ENCODE results near the gene ABCA12. TPM values are rescaled to one million over a fixed set of nuclear protein-coding genes. Genes with fewer than 3 reads are reported as not detected.

Gene ABCA12
- total and polyA plus RNA-seq, 2 donors (not counting 1 experiment from before 2014, with no cell fraction given) = under 0.01 to 0.01 TPM

- Histone ChIP-seq H3K9ac (ENCODE audit: insufficient read depth, low read length) (no peak overlapping the region), H3K9me3 (ENCODE audit: control insufficient read depth, insufficient read depth, low read depth, low read length) (no peaks in the 10 kb centered on the region), H3K4me2 (ENCODE audit: extremely low read depth, insufficient read depth, low read length) (no peak overlapping the region), H2AFZ (ENCODE audit: low read length) (no peak overlapping the region), H3K4me3 (replicated peaks in 1 of 4; ENCODE audit: control extremely low read depth in 1 of 4, insufficient read depth in 1 of 4, low read depth in 3 of 4, low read length in 4 of 4) (no peak overlapping the region), H3K36me3 (ENCODE audit: control insufficient read depth, insufficient read depth, low read length) (no peaks in the 10 kb centered on the region), H3K27ac (ENCODE audit: insufficient read depth, low read length) (no peak overlapping the region), H4K20me1 (ENCODE audit: control insufficient read depth, extremely low read depth, insufficient read depth, low read length) (no peaks in the 10 kb centered on the region), H3K79me2 (ENCODE audit: control insufficient read depth, insufficient read depth, low read length) (no peaks in the 10 kb centered on the region), H3K27me3 (ENCODE audit: control insufficient read depth, insufficient read depth, low read length) (no peaks in the 10 kb centered on the region), H3K4me1 (ENCODE audit: control insufficient read depth, extremely low read depth, insufficient read depth, low read length) (no peaks in the 10 kb centered on the region)
- no peak for DNase-seq (ENCODE audit: low read depth in 2 of 2)
- no peak for TF ChIP-seq EZH2 (IDR thresholded peaks at IDR 0.05; ENCODE audit: low read length, missing control alignments)
- no peak for TF ChIP-seq CTCF (conservative IDR thresholded peaks at IDR 0.05 in 1 of 2, IDR thresholded peaks at IDR 0.05 in 1 of 2; ENCODE audit: low read depth in 1 of 2, low read length in 2 of 2)
Observed at GRCh38 chr2:215034154-215034553, 104.3 kb downstream of the ABCA12 start.

GRCh38 chr2:215032153-215032552, 106.3 kb downstream of the ABCA12 start:
- H3K9ac ChIP-seq (ENCODE audit: insufficient read depth, low read length) = no peak overlapping the region
- H3K4me1 ChIP-seq (ENCODE audit: control insufficient read depth, extremely low read depth, insufficient read depth, low read length) = no peaks in the 10 kb centered on the region
- DNase-seq (ENCODE audit: low read depth in 2 of 2) = no peak
- H2AFZ ChIP-seq (ENCODE audit: low read length) = no peak overlapping the region
- H3K36me3 ChIP-seq (ENCODE audit: control insufficient read depth, insufficient read depth, low read length) = no peaks in the 10 kb centered on the region
- no peaks in the 10 kb centered on the region for H4K20me1 ChIP-seq (ENCODE audit: control insufficient read depth, extremely low read depth, insufficient read depth, low read length)
- H3K79me2 ChIP-seq (ENCODE audit: control insufficient read depth, insufficient read depth, low read length) = no peaks in the 10 kb centered on the region
- H3K4me2 ChIP-seq (ENCODE audit: extremely low read depth, insufficient read depth, low read length) = no peak overlapping the region
- no peaks in the 10 kb centered on the region for H3K9me3 ChIP-seq (ENCODE audit: control insufficient read depth, insufficient read depth, low read depth, low read length)
- no peak overlapping the region for H3K27ac ChIP-seq (ENCODE audit: insufficient read depth, low read length)
- H3K27me3 ChIP-seq (ENCODE audit: control insufficient read depth, insufficient read depth, low read length) = no peaks in the 10 kb centered on the region
- H3K4me3 ChIP-seq (replicated peaks in 1 of 4; ENCODE audit: control extremely low read depth in 1 of 4, insufficient read depth in 1 of 4, low read depth in 3 of 4, low read length in 4 of 4) = no peak overlapping the region
- TF ChIP-seq EZH2 (IDR thresholded peaks at IDR 0.05; ENCODE audit: low read length, missing control alignments) = no peak
- no peak for TF ChIP-seq CTCF (conservative IDR thresholded peaks at IDR 0.05 in 1 of 2, IDR thresholded peaks at IDR 0.05 in 1 of 2; ENCODE audit: low read depth in 1 of 2, low read length in 2 of 2)

GRCh38 chr2:215031321-215031720, 107.1 kb downstream of the ABCA12 start:
- no peak overlapping the region for H3K27ac ChIP-seq (ENCODE audit: insufficient read depth, low read length)
- H3K4me3 ChIP-seq (replicated peaks in 1 of 4; ENCODE audit: control extremely low read depth in 1 of 4, insufficient read depth in 1 of 4, low read depth in 3 of 4, low read length in 4 of 4) = no peak overlapping the region
- no peak for DNase-seq (ENCODE audit: low read depth in 2 of 2)
- H3K36me3 ChIP-seq (ENCODE audit: control insufficient read depth, insufficient read depth, low read length) = no peaks in the 10 kb centered on the region
- no peaks in the 10 kb centered on the region for H4K20me1 ChIP-seq (ENCODE audit: control insufficient read depth, extremely low read depth, insufficient read depth, low read length)
- H3K9ac ChIP-seq (ENCODE audit: insufficient read depth, low read length) = no peak overlapping the region
- H3K9me3 ChIP-seq (ENCODE audit: control insufficient read depth, insufficient read depth, low read depth, low read length) = no peaks in the 10 kb centered on the region
- no peak overlapping the region for H2AFZ ChIP-seq (ENCODE audit: low read length)
- no peak for TF ChIP-seq EZH2 (IDR thresholded peaks at IDR 0.05; ENCODE audit: low read length, missing control alignments)
- TF ChIP-seq CTCF (conservative IDR thresholded peaks at IDR 0.05 in 1 of 2, IDR thresholded peaks at IDR 0.05 in 1 of 2; ENCODE audit: low read depth in 1 of 2, low read length in 2 of 2) = no peak
- H3K4me2 ChIP-seq (ENCODE audit: extremely low read depth, insufficient read depth, low read length) = no peak overlapping the region
- H3K4me1 ChIP-seq (ENCODE audit: control insufficient read depth, extremely low read depth, insufficient read depth, low read length) = no peaks in the 10 kb centered on the region
- H3K79me2 ChIP-seq (ENCODE audit: control insufficient read depth, insufficient read depth, low read length) = no peaks in the 10 kb centered on the region
- H3K27me3 ChIP-seq (ENCODE audit: control insufficient read depth, insufficient read depth, low read length) = no peaks in the 10 kb centered on the region
